GM19455 (cell line): ENCODE measurements around the gene PPM1J.

Experiments
- ATAC-seq: cut with Tn5 transposase; IDR thresholded peaks from one replicate; pipeline ENCODE4 v1.9.1; 2021; ENCODE audit not compliant: unreplicated experiment

The PPM1J gene

GRCh38 chr1:112688781-112689193 is 26.3 kb downstream of the PPM1J start:
- no peak for ATAC-seq

GRCh38 chr1:112687785-112688496 is 27.2 kb downstream of the PPM1J start:
- no peak for ATAC-seq

GRCh38 chr1:112687361-112687760 is 27.8 kb downstream of the PPM1J start:
- no peak for ATAC-seq

GRCh38 chr1:112686835-112687234 is 28.3 kb downstream of the PPM1J start:
- ATAC-seq: no peak

GRCh38 chr1:112686417-112686816 is 28.7 kb downstream of the PPM1J start:
- ATAC-seq: no peak

GRCh38 chr1:112685913-112686312 is 29.2 kb downstream of the PPM1J start:
- ATAC-seq: no peak

GRCh38 chr1:112678605-112679004 is 36.5 kb downstream of the PPM1J start:
- ATAC-seq: no peak

GRCh38 chr1:112677501-112677900 is 37.6 kb downstream of the PPM1J start:
- no peak for ATAC-seq

- no peak for ATAC-seq
These were observed 38.6 kb downstream of the PPM1J start for GRCh38 chr1:112676543-112676942.

GRCh38 chr1:112675728-112676381 is 39.3 kb downstream of the PPM1J start:
- no peak for ATAC-seq

- ATAC-seq: peak; percentile 44
These were observed 40.0 kb downstream of the PPM1J start for GRCh38 chr1:112674986-112675727.

- peak; percentile 78 for ATAC-seq
These were observed 40.6 kb downstream of the PPM1J start, which contains the start of gene MOV10 for GRCh38 chr1:112674440-112674985. Gene MOV10, plus strand, starts transcription at chr1:112674659. Its CDS starts 254 bp downstream, at chr1:112674913.

GRCh38 chr1:112673592-112674439 is 41.3 kb downstream of the PPM1J start:
- peak; percentile 6 for ATAC-seq

GRCh38 chr1:112672842-112673241 is 42.3 kb downstream of the PPM1J start:
- ATAC-seq: no peak

GRCh38 chr1:112672009-112672408 is 43.1 kb downstream of the PPM1J start:
- ATAC-seq: no peak

- no peak for ATAC-seq
These were observed 48.2 kb downstream of the PPM1J start for GRCh38 chr1:112666946-112667345.

- ATAC-seq: no peak
These were observed 49.3 kb downstream of the PPM1J start for GRCh38 chr1:112665857-112666256.
